Neuronal stem cell (in vitro differentiated cells): ENCODE measurements around the gene TNIK.

Experiments used
- DNase-seq: peaks from one replicate; pipeline ENCODE4 v3.0.0-alpha.2; 2013; ENCODE audit warnings: low spot score
- H2AFZ ChIP-seq: one replicate; pipeline ENCODE4 v1.6.1; 2013; ENCODE audit warnings: mild to moderate bottlenecking, low read length, inconsistent platforms
- H2AK5ac ChIP-seq: 2 replicates; pipeline ENCODE4 v1.6.1; 2013; ENCODE audit warnings: low read depth, mild to moderate bottlenecking, inconsistent platforms, low read length, moderate library complexity, mixed read lengths
- H2BK120ac ChIP-seq: 2 replicates; pipeline ENCODE4 v1.6.1; 2013; ENCODE audit warnings: low read depth, mild to moderate bottlenecking, inconsistent platforms, low read length, moderate library complexity, mixed read lengths
- H2BK12ac ChIP-seq: one replicate; pipeline ENCODE4 v1.6.1; 2013; ENCODE audit warnings: low read length, inconsistent platforms
- H2BK15ac ChIP-seq: 2 replicates; pipeline ENCODE4 v1.6.1; 2013; ENCODE audit warnings: mild to moderate bottlenecking, low read length, inconsistent platforms, mixed read lengths
- H2BK5ac ChIP-seq: one replicate; pipeline ENCODE4 v1.6.1; 2013; ENCODE audit warnings: inconsistent platforms, mild to moderate bottlenecking, low read length, moderate library complexity
- H3K14ac ChIP-seq: one replicate; pipeline ENCODE4 v1.6.1; 2013; ENCODE audit warnings: low read length, inconsistent platforms
- H3K18ac ChIP-seq: 2 replicates; pipeline ENCODE4 v1.6.1; 2013; ENCODE audit warnings: low read length, inconsistent platforms
- H3K23ac ChIP-seq: 2 replicates; pipeline ENCODE4 v1.6.1; 2013; ENCODE audit warnings: low read depth, mild to moderate bottlenecking, mixed read lengths, low read length, inconsistent platforms; ENCODE audit not compliant: poor library complexity
- H3K27ac ChIP-seq: replicated peaks from 3 replicates; pipeline ENCODE4 v1.5.1; 2013; ENCODE audit warnings: low read length, inconsistent platforms
- H3K27me3 ChIP-seq, 3 experiments: 2 replicates each; pipeline ENCODE4 v1.6.1; 2013; ENCODE audit warnings: low read length in 3 of 3, mild to moderate bottlenecking in 2 of 3, inconsistent platforms in 1 of 3, low read depth in 1 of 3, mixed read lengths in 1 of 3, moderate library complexity in 1 of 3; ENCODE audit not compliant: control insufficient read depth in 3 of 3, insufficient read depth in 3 of 3
- H3K36me3 ChIP-seq, 2 donors: replicated peaks in 1 of 2; 2 replicates each; pipeline ENCODE4 v1.6.1; 2013; ENCODE audit warnings: low read length in 2 of 2; ENCODE audit not compliant: control insufficient read depth in 2 of 2, insufficient read depth in 2 of 2
- H3K4ac ChIP-seq: 2 replicates; pipeline ENCODE4 v1.6.1; 2013; ENCODE audit warnings: inconsistent platforms, mild to moderate bottlenecking, low read length, moderate library complexity
- H3K4me1 ChIP-seq, 2 donors: 1 replicate in 1 of 2; 2 replicates in 1 of 2; pipeline ENCODE4 v1.6.1; 2013; ENCODE audit warnings: low read length in 2 of 2, low read depth in 1 of 2; ENCODE audit not compliant: control insufficient read depth in 2 of 2, insufficient read depth in 1 of 2
- H3K4me2 ChIP-seq: one replicate; pipeline ENCODE4 v1.6.1; 2013; ENCODE audit warnings: mild to moderate bottlenecking, low read length, inconsistent platforms; ENCODE audit not compliant: insufficient read depth, poor library complexity, severe bottlenecking
- H3K4me3 ChIP-seq, 2 donors: 2 replicates each; pipeline ENCODE4 v1.5.1; 2013; ENCODE audit warnings: low read length in 2 of 2, mild to moderate bottlenecking in 2 of 2, inconsistent platforms in 1 of 2, moderate library complexity in 1 of 2
- H3K79me1 ChIP-seq: one replicate; pipeline ENCODE4 v1.6.1; 2013; ENCODE audit warnings: low read depth, mild to moderate bottlenecking, inconsistent platforms, low read length, moderate library complexity
- H3K9ac ChIP-seq: one replicate; pipeline ENCODE4 v1.6.1; 2013; ENCODE audit warnings: mild to moderate bottlenecking, low read depth, low read length, inconsistent platforms; ENCODE audit not compliant: poor library complexity
- H3K9me3 ChIP-seq, 2 donors: replicated peaks in 1 of 2; 2 replicates each; pipeline versions ENCODE3 to v1.6.1; 2013; ENCODE audit warnings: low read length in 2 of 2, mild to moderate bottlenecking in 2 of 2, inconsistent platforms in 1 of 2, low read depth in 1 of 2, mixed read lengths in 1 of 2, moderate library complexity in 1 of 2; ENCODE audit not compliant: control insufficient read depth in 2 of 2, insufficient read depth in 1 of 2
- H4K8ac ChIP-seq: one replicate; pipeline ENCODE4 v1.6.1; 2013; ENCODE audit warnings: low read depth, mild to moderate bottlenecking, inconsistent platforms, low read length, moderate library complexity
- H4K91ac ChIP-seq: one replicate; pipeline ENCODE4 v1.6.1; 2013; ENCODE audit warnings: low read length, low read depth, mild to moderate bottlenecking, inconsistent platforms; ENCODE audit not compliant: poor library complexity
- WGBS, 2 donors: extraction: QIAGEN DNeasy Blood & Tissue Kit; methylation state at CpG; one replicate each; pipeline ENCODE4 v1.1.7; 2013; ENCODE audit warnings: missing lambda C conversion rate in 2 of 2, mixed read lengths in 1 of 2; ENCODE audit not compliant: insufficient read length in 2 of 2, insufficient replicate concordance in 1 of 2; ENCODE audit errors: extremely low coverage in 2 of 2; 5-methylcytosine and 5-hydroxymethylcytosine counted together

TNIK gene

DNA sequence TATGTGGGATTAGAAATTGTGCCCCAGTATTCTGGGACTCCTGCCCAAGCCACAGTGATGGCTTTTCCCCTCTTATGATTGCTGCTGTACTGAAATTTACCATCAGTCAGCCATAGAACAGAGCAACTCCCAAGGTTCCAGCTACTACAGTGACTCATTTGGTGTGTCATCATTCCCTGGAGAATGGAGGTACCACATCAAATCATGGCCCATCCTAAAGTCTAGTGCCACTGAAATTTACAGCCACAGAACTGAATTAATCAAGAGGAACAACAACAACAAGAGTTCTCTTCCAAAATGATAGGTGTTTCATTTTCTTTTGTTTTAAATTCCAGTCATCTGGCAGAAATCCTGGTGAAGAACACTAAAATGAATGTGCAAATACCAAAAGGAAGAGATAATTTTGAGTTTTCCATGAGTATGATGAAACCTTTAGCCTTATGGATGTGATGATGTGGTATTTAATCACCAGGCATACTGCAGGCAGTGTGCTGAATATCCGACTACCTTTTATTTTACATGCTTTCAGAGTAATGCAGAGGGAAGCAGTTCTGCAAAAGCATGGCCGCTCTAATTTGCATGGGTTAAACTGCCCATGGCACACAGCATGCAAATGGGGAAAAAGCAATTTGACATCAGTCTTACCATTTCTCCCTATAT lies 358.1 kb downstream of the TNIK start:
- no peak overlapping the region for H3K18ac ChIP-seq
- no peak for DNase-seq
- no peak overlapping the region for H4K8ac ChIP-seq
- no peaks in the 10 kb centered on the region for H3K9me3 ChIP-seq
- H3K4me1 ChIP-seq: peaks cover 0 to 2% of the 10 kb centered on the region in 2 donors
- no peak overlapping the region for H3K9ac ChIP-seq
- H2BK12ac ChIP-seq: no peak overlapping the region
- no peaks in the 10 kb centered on the region for H3K27me3 ChIP-seq
- no peak overlapping the region for H4K91ac ChIP-seq
- H3K14ac ChIP-seq: no peak overlapping the region
- no peak overlapping the region for H3K4me2 ChIP-seq
- peaks cover 0 to 75% of the 10 kb centered on the region in 2 donors for H3K36me3 ChIP-seq
- H3K79me1 ChIP-seq: no peaks in the 10 kb centered on the region
- no peak overlapping the region for H2AFZ ChIP-seq
- no peak overlapping the region for H3K23ac ChIP-seq
- no peak overlapping the region for H3K4me3 ChIP-seq
- WGBS, 2 donors: no CpG with 5 or more reads among the region's 2 CpGs
- no peak overlapping the region for H2BK5ac ChIP-seq
- no peak overlapping the region for H2BK15ac ChIP-seq
- no peak overlapping the region for H2AK5ac ChIP-seq
- no peak overlapping the region for H3K27ac ChIP-seq
- H3K4ac ChIP-seq: no peak overlapping the region
- no peak overlapping the region for H2BK120ac ChIP-seq

DNA sequence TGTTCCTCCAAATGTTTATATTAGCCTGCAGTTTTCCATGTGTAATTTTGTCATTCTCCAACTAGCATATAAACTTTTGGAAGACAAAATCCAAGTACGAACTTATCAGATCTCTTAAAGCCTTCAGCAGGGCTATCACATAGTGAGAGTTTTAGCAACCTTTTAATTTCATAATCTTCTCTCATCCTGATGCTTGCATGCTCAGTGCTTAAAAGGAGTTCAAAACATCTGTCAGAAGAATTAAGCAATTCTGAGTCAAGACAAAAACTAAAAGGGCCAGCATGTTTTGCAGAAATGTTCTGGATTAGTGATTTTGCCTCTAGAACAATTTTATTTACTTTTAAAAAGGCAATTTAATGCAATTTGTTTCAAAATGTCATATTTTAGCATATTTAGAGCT lies 360.3 kb downstream of the TNIK start:
- Histone ChIP-seq H2AK5ac (no peak overlapping the region), H3K27me3 (no peaks in the 10 kb centered on the region), H3K18ac (no peak overlapping the region), H2AFZ (no peak overlapping the region), H3K9me3 (no peaks in the 10 kb centered on the region), H3K23ac (no peak overlapping the region), H4K8ac (no peak overlapping the region), H3K36me3 (peaks cover 2 to 70% of the 10 kb centered on the region in 2 donors), H3K79me1 (no peaks in the 10 kb centered on the region), H3K27ac (no peak overlapping the region), H3K4ac (no peak overlapping the region), H2BK12ac (no peak overlapping the region), H2BK5ac (no peak overlapping the region), H3K4me3 (no peak overlapping the region), H4K91ac (no peak overlapping the region), H3K14ac (no peak overlapping the region), H2BK120ac (no peak overlapping the region), H3K4me1 (peaks cover 0 to 2% of the 10 kb centered on the region in 2 donors), H2BK15ac (no peak overlapping the region), H3K9ac (no peak overlapping the region), H3K4me2 (no peak overlapping the region)
- no CpG with 5 or more reads among the region's 1 CpG for WGBS, 2 donors
- no peak for DNase-seq

DNA sequence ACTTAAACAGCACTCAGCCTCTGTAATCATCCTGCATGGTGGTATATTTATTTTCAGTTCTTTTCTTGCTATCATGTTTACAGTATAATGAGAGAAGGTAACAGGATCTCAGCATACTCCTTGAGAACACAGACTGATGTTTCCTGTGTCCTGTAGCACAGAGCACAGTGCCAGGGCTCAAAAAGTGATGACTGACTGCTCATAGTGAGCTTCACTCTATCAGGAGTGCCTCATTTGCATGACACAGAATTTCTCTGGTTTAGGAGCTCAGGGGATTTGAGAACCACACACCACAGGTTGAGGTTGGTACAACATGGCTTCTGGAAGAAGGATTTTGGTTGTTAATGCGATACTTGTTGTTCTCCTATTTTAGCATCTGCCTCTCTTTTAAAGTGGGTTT lies 365.1 kb downstream of the TNIK start:
- H2BK120ac ChIP-seq: no peak overlapping the region
- H2BK12ac ChIP-seq: no peak overlapping the region
- no peak overlapping the region for H3K9ac ChIP-seq
- no peak overlapping the region for H3K4ac ChIP-seq
- H3K4me3 ChIP-seq: no peak overlapping the region
- H3K27ac ChIP-seq: no peak overlapping the region
- H3K9me3 ChIP-seq: no peaks in the 10 kb centered on the region
- no peak overlapping the region for H2AK5ac ChIP-seq
- H3K18ac ChIP-seq: no peak overlapping the region
- peaks cover 2% of the 10 kb centered on the region for H3K79me1 ChIP-seq
- peaks cover 2 to 77% of the 10 kb centered on the region in 2 donors for H3K36me3 ChIP-seq
- H4K8ac ChIP-seq: no peak overlapping the region
- H3K4me1 ChIP-seq: peaks cover 0 to 2% of the 10 kb centered on the region in 2 donors
- DNase-seq: no peak
- WGBS, 2 donors: no CpG with 5 or more reads among the region's 1 CpG
- H3K4me2 ChIP-seq: no peak overlapping the region
- H2AFZ ChIP-seq: no peak overlapping the region
- no peaks in the 10 kb centered on the region for H3K27me3 ChIP-seq
- no peak overlapping the region for H3K23ac ChIP-seq
- no peak overlapping the region for H2BK5ac ChIP-seq
- H4K91ac ChIP-seq: no peak overlapping the region
- H3K14ac ChIP-seq: no peak overlapping the region
- no peak overlapping the region for H2BK15ac ChIP-seq

DNA sequence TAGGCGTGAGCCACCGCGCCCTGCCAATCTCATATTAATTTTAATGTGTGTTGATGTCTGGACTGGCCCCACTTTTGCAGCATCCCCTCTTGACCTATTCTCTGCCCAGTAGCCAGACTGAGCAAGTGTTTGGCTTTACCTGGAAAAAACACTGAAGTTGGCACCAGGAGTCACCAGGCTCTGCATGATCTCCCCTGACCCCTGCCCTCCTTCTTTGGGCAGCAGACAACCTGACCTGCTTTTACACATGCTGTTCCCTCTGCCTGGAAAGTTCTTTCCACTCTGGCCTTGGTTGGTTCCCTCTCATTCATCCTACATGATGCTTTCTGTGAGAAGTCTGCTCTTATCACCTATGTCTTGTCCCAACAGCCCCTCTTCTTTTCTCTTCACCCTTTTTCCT lies 365.8 kb downstream of the TNIK start:
- no CpG with 5 or more reads among the region's 3 CpGs for WGBS, 2 donors
- H3K36me3 ChIP-seq: peaks cover 2 to 71% of the 10 kb centered on the region in 2 donors

More for the DNA sequence above, 365.8 kb downstream of the TNIK start:
- H2BK120ac ChIP-seq: no peak overlapping the region
- no peak overlapping the region for H3K4me2 ChIP-seq
- no peak overlapping the region for H3K4me3 ChIP-seq
- H4K91ac ChIP-seq: no peak overlapping the region
- H3K79me1 ChIP-seq: peaks cover 2% of the 10 kb centered on the region
- no peaks in the 10 kb centered on the region for H3K9me3 ChIP-seq
- no peak overlapping the region for H2BK15ac ChIP-seq
- H3K4ac ChIP-seq: no peak overlapping the region
- H4K8ac ChIP-seq: no peak overlapping the region
- H2AFZ ChIP-seq: no peak overlapping the region
- no peak overlapping the region for H3K9ac ChIP-seq
- H2BK5ac ChIP-seq: no peak overlapping the region
- H3K14ac ChIP-seq: no peak overlapping the region
- H3K27me3 ChIP-seq: no peaks in the 10 kb centered on the region
- DNase-seq: no peak
- H2BK12ac ChIP-seq: no peak overlapping the region
- H3K23ac ChIP-seq: no peak overlapping the region
- H3K4me1 ChIP-seq: peaks cover 2 to 5% of the 10 kb centered on the region in 2 donors
- no peak overlapping the region for H3K18ac ChIP-seq
- H2AK5ac ChIP-seq: no peak overlapping the region
- H3K27ac ChIP-seq: no peak overlapping the region
